WERI-Rb-1 (cell line): ENCODE measurements around the gene FAM161B.
A peak's percentile ranks its signal among the peaks of the same experiment; 100 is the strongest.

ENCODE experiments used
- DNase-seq: peaks from one replicate; pipeline ENCODE4 v3.0.0-alpha.2; 2020
- H3K27ac ChIP-seq: fragments of 250-450 bp; sonication (Bioruptor Pico); 2 replicates; pipeline ENCODE4 v1.5.1; 2020; ENCODE audit warnings: mild to moderate bottlenecking, moderate library complexity
- H3K27me3 ChIP-seq: fragments of 250-450 bp; sonication (Bioruptor Pico); 2 replicates; pipeline ENCODE4 v1.5.1; 2021; ENCODE audit warnings: mild to moderate bottlenecking, low read depth, moderate library complexity; ENCODE audit not compliant: insufficient read depth, severe bottlenecking
- H3K36me3 ChIP-seq: fragments of 250-450 bp; sonication (Bioruptor Pico); 2 replicates; pipeline ENCODE4 v1.5.1; 2020; ENCODE audit warnings: mild to moderate bottlenecking, moderate library complexity
- H3K4me3 ChIP-seq: 2 replicates; pipeline ENCODE4 v1.5.1; 2011; ENCODE audit warnings: low read depth, mild to moderate bottlenecking, control low read depth, low read length
- H3K9me3 ChIP-seq: fragments of 250-450 bp; sonication (Bioruptor Pico); 2 replicates; pipeline ENCODE4 v1.5.1; 2021; ENCODE audit warnings: mild to moderate bottlenecking, moderate library complexity; ENCODE audit not compliant: severe bottlenecking
- TF ChIP-seq, protein P1 (sequence below): IDR thresholded peaks from 2 replicates; pipeline ENCODE4 v1.5.1; 2011; ENCODE audit warnings: low read depth, mild to moderate bottlenecking, control low read depth, inconsistent platforms, low read length

Gene FAM161B

DNA sequence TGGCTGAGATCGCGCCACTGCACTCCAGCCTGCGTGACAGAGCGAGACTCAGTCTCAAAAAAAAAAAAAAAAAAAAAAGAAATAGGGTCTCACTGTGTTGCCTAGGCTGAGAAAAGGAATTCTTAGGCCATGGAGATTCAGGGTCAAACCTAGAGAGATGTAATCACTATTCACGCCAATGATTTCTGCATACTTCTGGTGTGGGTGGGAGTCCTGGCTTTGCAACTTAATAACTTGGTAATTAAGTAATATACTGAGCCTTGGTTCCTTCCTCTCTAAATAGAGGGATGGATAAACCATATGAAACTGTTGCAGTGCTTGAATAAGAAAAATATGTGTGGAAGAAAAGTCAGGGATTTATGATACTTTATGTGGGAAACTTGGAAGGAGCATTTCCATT is 60.5 kb downstream of the FAM161B start:
- DNase-seq: no peak
- no peaks in the 10 kb centered on the region for H3K27me3 ChIP-seq
- no peak overlapping the region for H3K27ac ChIP-seq
- H3K4me3 ChIP-seq: no peak overlapping the region
- H3K9me3 ChIP-seq: no peaks in the 10 kb centered on the region
- peaks cover 36% of the 10 kb centered on the region for H3K36me3 ChIP-seq
- TF ChIP-seq, protein P1, sequence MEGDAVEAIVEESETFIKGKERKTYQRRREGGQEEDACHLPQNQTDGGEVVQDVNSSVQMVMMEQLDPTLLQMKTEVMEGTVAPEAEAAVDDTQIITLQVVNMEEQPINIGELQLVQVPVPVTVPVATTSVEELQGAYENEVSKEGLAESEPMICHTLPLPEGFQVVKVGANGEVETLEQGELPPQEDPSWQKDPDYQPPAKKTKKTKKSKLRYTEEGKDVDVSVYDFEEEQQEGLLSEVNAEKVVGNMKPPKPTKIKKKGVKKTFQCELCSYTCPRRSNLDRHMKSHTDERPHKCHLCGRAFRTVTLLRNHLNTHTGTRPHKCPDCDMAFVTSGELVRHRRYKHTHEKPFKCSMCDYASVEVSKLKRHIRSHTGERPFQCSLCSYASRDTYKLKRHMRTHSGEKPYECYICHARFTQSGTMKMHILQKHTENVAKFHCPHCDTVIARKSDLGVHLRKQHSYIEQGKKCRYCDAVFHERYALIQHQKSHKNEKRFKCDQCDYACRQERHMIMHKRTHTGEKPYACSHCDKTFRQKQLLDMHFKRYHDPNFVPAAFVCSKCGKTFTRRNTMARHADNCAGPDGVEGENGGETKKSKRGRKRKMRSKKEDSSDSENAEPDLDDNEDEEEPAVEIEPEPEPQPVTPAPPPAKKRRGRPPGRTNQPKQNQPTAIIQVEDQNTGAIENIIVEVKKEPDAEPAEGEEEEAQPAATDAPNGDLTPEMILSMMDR: no peak

DNA sequence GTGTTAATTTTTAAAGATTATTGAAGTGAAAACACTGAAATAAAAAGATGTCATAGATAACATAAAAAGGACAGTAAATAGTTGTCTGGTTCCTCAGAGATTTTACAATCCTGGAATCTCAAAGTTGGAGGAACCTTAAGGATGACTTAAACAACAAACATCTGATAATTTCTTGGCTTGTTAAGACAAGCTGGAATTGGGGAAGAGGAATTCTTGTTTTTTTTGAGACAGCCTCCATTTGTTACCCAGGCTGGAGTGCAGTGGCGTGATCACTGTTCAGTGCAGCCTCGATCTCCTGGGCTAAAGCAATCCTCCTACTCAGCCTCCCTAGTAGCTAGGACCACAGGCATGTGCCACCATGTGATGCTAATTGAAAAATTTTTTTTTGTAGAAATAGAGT is 60.9 kb downstream of the FAM161B start:
- Histone ChIP-seq H3K9me3 (no peaks in the 10 kb centered on the region), H3K4me3 (no peak overlapping the region), H3K27me3 (no peaks in the 10 kb centered on the region), H3K27ac (no peak overlapping the region), H3K36me3 (peaks cover 32% of the 10 kb centered on the region)
- TF ChIP-seq, protein P1: no peak
- DNase-seq: no peak

DNA sequence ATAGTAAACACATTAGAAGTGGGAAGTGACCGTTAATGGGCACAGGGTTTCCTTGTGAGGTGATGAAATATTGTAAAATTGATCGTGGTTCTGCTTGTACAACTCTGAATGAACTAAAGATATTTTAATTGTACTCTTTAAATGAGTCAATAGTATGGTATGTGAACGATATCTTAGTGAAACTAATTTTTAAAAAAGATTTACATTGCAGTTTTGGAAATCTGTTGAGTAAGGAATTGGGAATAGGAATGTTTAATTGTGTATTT is 61.5 kb downstream of the FAM161B start:
- no peaks in the 10 kb centered on the region for H3K9me3 ChIP-seq
- DNase-seq: no peak
- no peaks in the 10 kb centered on the region for H3K27me3 ChIP-seq
- TF ChIP-seq, protein P1: no peak
- H3K36me3 ChIP-seq: peaks cover 26% of the 10 kb centered on the region
- H3K27ac ChIP-seq: no peak overlapping the region
- no peak overlapping the region for H3K4me3 ChIP-seq

DNA sequence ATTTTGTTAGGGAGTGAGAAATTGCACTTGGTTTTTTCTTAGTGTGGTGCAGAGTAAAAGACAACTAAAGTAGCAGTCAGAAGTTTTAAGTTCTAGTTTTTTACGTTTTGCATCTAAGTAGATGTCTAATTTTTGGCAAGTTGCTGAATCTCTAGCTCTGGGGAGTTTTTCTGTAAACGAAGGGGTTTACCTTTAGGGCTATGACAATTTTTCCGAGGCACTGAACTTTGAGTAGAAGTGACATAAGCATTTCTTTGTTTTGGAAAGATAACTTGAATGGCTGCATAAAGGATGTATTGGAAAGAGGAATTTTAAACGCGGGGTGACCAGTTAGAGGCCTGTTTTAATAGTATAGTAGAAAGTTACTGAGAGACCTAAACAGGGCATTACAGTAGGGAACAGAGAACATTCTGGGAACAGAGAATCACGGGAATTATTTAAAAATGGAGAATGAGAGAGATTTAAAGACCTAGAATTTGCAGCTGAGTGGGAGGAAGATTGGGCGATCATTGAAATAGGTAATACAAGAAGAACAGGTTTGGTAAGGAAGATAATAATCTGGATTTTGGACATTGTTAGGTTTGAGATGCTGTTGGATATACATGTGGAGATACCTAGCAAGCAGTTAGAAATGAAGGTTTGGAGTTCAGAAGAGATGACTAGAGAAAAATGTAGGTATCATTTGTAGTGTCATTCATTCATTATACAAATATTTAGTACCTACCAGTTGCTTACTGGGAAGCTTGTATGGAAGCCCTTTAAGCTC is 62.0 kb downstream of the FAM161B start:
- no peaks in the 10 kb centered on the region for H3K9me3 ChIP-seq
- TF ChIP-seq, protein P1: no peak
- H3K27me3 ChIP-seq: no peaks in the 10 kb centered on the region
- peak overlapping the region; percentile 83 for H3K4me3 ChIP-seq
- DNase-seq: no peak
- peaks cover 21% of the 10 kb centered on the region for H3K36me3 ChIP-seq
- no peak overlapping the region; the same call in 1 of the 2 replicates for H3K27ac ChIP-seq

GRCh38 chr14:73887318-73887616 is 62.6 kb downstream of the FAM161B start:
- no peaks in the 10 kb centered on the region for H3K27me3 ChIP-seq
- peak overlapping the region; percentile 84 for H3K27ac ChIP-seq
- peak overlapping the region; percentile 83 for H3K4me3 ChIP-seq
- TF ChIP-seq, protein P1: no peak
- no peaks in the 10 kb centered on the region for H3K9me3 ChIP-seq
- no peak for DNase-seq
- peaks cover 17% of the 10 kb centered on the region for H3K36me3 ChIP-seq
